ENCODE data around the gene PLEKHA8.

PLEKHA8 gene

GRCh38 chr7:30028216-30028748 is at the start of gene PLEKHA8:
Gene PLEKHA8, plus strand, starts transcription at chr7:30028412. Its CDS starts 351 bp downstream, at chr7:30028763.
- DNase-seq (ENCODE audit: low spot score) = peak; percentile 85

- no peak for DNase-seq (ENCODE audit: low spot score)
Observed at GRCh38 chr7:29980151-29980550, 48.1 kb upstream of the PLEKHA8 start.

GRCh38 chr7:29987083-29987482 is 41.1 kb upstream of the PLEKHA8 start:
- peak; percentile 34 for DNase-seq (ENCODE audit: low spot score)

- DNase-seq (ENCODE audit: low spot score) = peak; percentile 95
Observed at GRCh38 chr7:29987811-29988317, 40.3 kb upstream of the PLEKHA8 start.

- peak; percentile 72 for DNase-seq (ENCODE audit: low spot score)
Observed at GRCh38 chr7:29988424-29989256, 39.6 kb upstream of the PLEKHA8 start.

- DNase-seq (ENCODE audit: low spot score) = peak; percentile 53
Observed at GRCh38 chr7:29989257-29989995, 38.8 kb upstream of the PLEKHA8 start, which contains the start of gene SCRN1. Gene SCRN1, minus strand, starts transcription at chr7:29989801. Its CDS starts 20,734 bp downstream, at chr7:29969067.

- DNase-seq (ENCODE audit: low spot score) = no peak
Observed at GRCh38 chr7:29990931-29991330, 37.3 kb upstream of the PLEKHA8 start.

- no peak for DNase-seq (ENCODE audit: low spot score)
Observed at GRCh38 chr7:29991937-29992336, 36.3 kb upstream of the PLEKHA8 start.

GRCh38 chr7:29993140-29993539 is 35.1 kb upstream of the PLEKHA8 start:
- DNase-seq (ENCODE audit: low spot score) = no peak

- DNase-seq (ENCODE audit: low spot score) = no peak
Observed at GRCh38 chr7:29995652-29996051, 32.6 kb upstream of the PLEKHA8 start.

GRCh38 chr7:29996321-29996720 is 31.9 kb upstream of the PLEKHA8 start:
- DNase-seq (ENCODE audit: low spot score) = no peak

- DNase-seq (ENCODE audit: low spot score) = no peak
Observed at GRCh38 chr7:29998489-29998888, 29.7 kb upstream of the PLEKHA8 start.

GRCh38 chr7:30001998-30002397 is 26.2 kb upstream of the PLEKHA8 start:
- no peak for DNase-seq (ENCODE audit: low spot score)

GRCh38 chr7:30003098-30003497 is 25.1 kb upstream of the PLEKHA8 start:
- no peak for DNase-seq (ENCODE audit: low spot score)

- no peak for DNase-seq (ENCODE audit: low spot score)
Observed at GRCh38 chr7:30005464-30005863, 22.7 kb upstream of the PLEKHA8 start.

- DNase-seq (ENCODE audit: low spot score) = no peak
Observed at GRCh38 chr7:30010021-30010420, 18.2 kb upstream of the PLEKHA8 start.

GRCh38 chr7:30012757-30013156 is 15.5 kb upstream of the PLEKHA8 start:
- no peak for DNase-seq (ENCODE audit: low spot score)

- DNase-seq (ENCODE audit: low spot score) = no peak
Observed at GRCh38 chr7:30018451-30018850, 9.8 kb upstream of the PLEKHA8 start.

- DNase-seq (ENCODE audit: low spot score) = no peak
Observed at GRCh38 chr7:30019387-30019786, 8.8 kb upstream of the PLEKHA8 start.

GRCh38 chr7:30019960-30020359 is 8.3 kb upstream of the PLEKHA8 start:
- no peak for DNase-seq (ENCODE audit: low spot score)

GRCh38 chr7:30020535-30020934 is 7.7 kb upstream of the PLEKHA8 start:
- DNase-seq (ENCODE audit: low spot score) = no peak

GRCh38 chr7:30022991-30023390 is 5.2 kb upstream of the PLEKHA8 start:
- no peak for DNase-seq (ENCODE audit: low spot score)

GRCh38 chr7:30023524-30023923 is 4.7 kb upstream of the PLEKHA8 start:
- no peak for DNase-seq (ENCODE audit: low spot score)

Measured in SW480 (cell line).